Measurements from ENCODE around the gene ZYG11A. TPM values are rescaled to one million over a fixed set of nuclear protein-coding genes. Genes with fewer than 3 reads are reported as not detected.

Gene ZYG11A
- total and polyA plus RNA-seq, 8 donors, result not detected

GRCh38 chr1:52913537-52913936 is 71.0 kb downstream of the ZYG11A start:
- Histone ChIP-seq H3K36me3 (no peaks in the 10 kb centered on the region), H3K27ac (no peak overlapping the region), H3K27me3 (no peaks in the 10 kb centered on the region), H3K4me1 (no peaks in the 10 kb centered on the region), H3K4me3 (no peak overlapping the region), H3K9me3 (no peaks in the 10 kb centered on the region)
- whole genome bisulfite sequencing, 2 donors, result 78% methylated on average over 8 of the region's 8 CpGs
- no peak for FAIRE-seq
- no peak for TF ChIP-seq CTCF (IDR thresholded peaks at IDR 0.05)
- intact Hi-C loops (cut with DNase I), result loop anchor here in 1 of 3 donors (10.0 kb wide), 1 partner anchor 271 kb away; no protein-coding TSS in a partner anchor
- no peak for DNase-seq
- ATAC-seq, result no peak

- 87 to 88% methylated on average over 5 of the region's 5 CpGs for WGBS, 2 donors
- Histone ChIP-seq H3K36me3 (no peaks in the 10 kb centered on the region), H3K27ac (no peak overlapping the region), H3K4me3 (no peak overlapping the region), H3K27me3 (no peaks in the 10 kb centered on the region), H3K9me3 (no peaks in the 10 kb centered on the region), H3K4me1 (no peaks in the 10 kb centered on the region)
- intact Hi-C loops (cut with DNase I), result loop anchor here in 1 of 3 donors (10.0 kb wide), 1 partner anchor 270 kb away; no protein-coding TSS in a partner anchor
- no peak for FAIRE-seq
- no peak for DNase-seq
- no peak for TF ChIP-seq CTCF (IDR thresholded peaks at IDR 0.05)
- no peak for ATAC-seq
Observed at GRCh38 chr1:52914463-52914862, 71.9 kb downstream of the ZYG11A start.

- no peak for DNase-seq
- no peak for TF ChIP-seq CTCF (IDR thresholded peaks at IDR 0.05)
- no peak overlapping the region for H3K4me3 ChIP-seq
- no peak for ATAC-seq
- H3K36me3 ChIP-seq, result no peaks in the 10 kb centered on the region
- H3K9me3 ChIP-seq, result no peaks in the 10 kb centered on the region
- H3K4me1 ChIP-seq, result no peaks in the 10 kb centered on the region
- FAIRE-seq, result no peak
- H3K27me3 ChIP-seq, result no peaks in the 10 kb centered on the region
- H3K27ac ChIP-seq, result no peak overlapping the region
- intact Hi-C loops (cut with DNase I), result loop anchor here in 1 of 3 donors (10.0 kb wide), 1 partner anchor 269 kb away; no protein-coding TSS in a partner anchor
- WGBS, 2 donors, result 84 to 85% methylated on average over 2 of the region's 2 CpGs
Observed at GRCh38 chr1:52915211-52915854, 72.8 kb downstream of the ZYG11A start.

- TF ChIP-seq CTCF (IDR thresholded peaks at IDR 0.05), result no peak
- no peak overlapping the region for H3K4me3 ChIP-seq
- H3K36me3 ChIP-seq, result no peaks in the 10 kb centered on the region
- H3K4me1 ChIP-seq, result no peaks in the 10 kb centered on the region
- ATAC-seq, result no peak
- intact Hi-C loops (cut with DNase I), result loop anchor here in 1 of 3 donors (10.0 kb wide), 1 partner anchor 269 kb away; no protein-coding TSS in a partner anchor
- no peaks in the 10 kb centered on the region for H3K9me3 ChIP-seq
- DNase-seq, result no peak
- WGBS, 2 donors, result 67 to 68% methylated on average over 7 of the region's 7 CpGs
- FAIRE-seq, result no peak
- H3K27me3 ChIP-seq, result no peaks in the 10 kb centered on the region
- no peak overlapping the region for H3K27ac ChIP-seq
Observed at GRCh38 chr1:52915855-52916220, 73.3 kb downstream of the ZYG11A start.
